MCF 10A (cell line): ENCODE measurements around the gene PAIP2. TPM values are rescaled to one million over a fixed set of nuclear protein-coding genes. Genes with fewer than 3 reads are reported as not detected.

Experiments
- BruUV-seq: library from RNA; stranded (reverse); fragments of 400-500 nt; replicated peaks from 2 replicates; lab custom pipeline; 2021; lab: Mats Ljungman, UMichigan
- CTCF ChIA-PET: fragments of 300-600 bp; sonication (Branson Sonifier 250); formaldehyde crosslinking; extraction: SDS; loops from one replicate; lab custom pipeline; 2021; ENCODE audit warnings: antibody characterized with exemption, inconsistent platforms; lab: Yijun Ruan, JAX
- POLR2A ChIA-PET: fragments of 300-600, 350-650 bp; sonication (Branson Sonifier 250); formaldehyde crosslinking; extraction: SDS; loops from one replicate; lab custom pipeline; 2020; ENCODE audit warnings: antibody characterized with exemption, inconsistent platforms; lab: Yijun Ruan, JAX
- DNase-seq: peaks from one replicate; pipeline ENCODE4 v3.0.0-alpha.2; 2018; ENCODE audit not compliant: unreplicated experiment
- H3K27ac Mint-ChIP-seq: one replicate; pipeline ENCODE4 v1.8.0; 2022; ENCODE audit warnings: mild to moderate bottlenecking, low read depth, mixed read lengths; ENCODE audit not compliant: unreplicated experiment
- H3K27me3 Mint-ChIP-seq: one replicate; pipeline ENCODE4 v1.8.0; 2022; ENCODE audit warnings: mixed read lengths; ENCODE audit not compliant: insufficient read depth, unreplicated experiment
- H3K36me3 Mint-ChIP-seq: one replicate; pipeline ENCODE4 v1.8.0; 2022; ENCODE audit warnings: mild to moderate bottlenecking, moderate library complexity, mixed read lengths; ENCODE audit not compliant: insufficient read depth, unreplicated experiment
- H3K4me1 Mint-ChIP-seq: one replicate; pipeline ENCODE4 v1.8.0; 2022; ENCODE audit warnings: mixed read lengths; ENCODE audit not compliant: insufficient read depth, unreplicated experiment
- H3K4me3 Mint-ChIP-seq: one replicate; pipeline ENCODE4 v1.8.0; 2022; ENCODE audit warnings: mild to moderate bottlenecking, moderate library complexity, mixed read lengths; ENCODE audit not compliant: unreplicated experiment
- H3K9me3 Mint-ChIP-seq: one replicate; pipeline ENCODE4 v1.8.0; 2022; ENCODE audit warnings: mixed read lengths; ENCODE audit not compliant: unreplicated experiment
- CTCF ChIP-seq: fragments of 200-600 bp; IDR thresholded peaks from one replicate; pipeline ENCODE4 v1.8.0; 2022; ENCODE audit warnings: antibody characterized with exemption, mild to moderate bottlenecking; ENCODE audit not compliant: unreplicated experiment
- intact Hi-C: fragments of 100-400 bp; cut with micrococcal nuclease; formaldehyde crosslinking; loops from 2 replicates; pipeline ENCODE4 v1.14.1; 2022
- total RNA-seq: library from RNA; stranded (reverse); gene quantifications from 2 replicates; pipeline ENCODE4 v1.2.3, GENCODE V29; 2022

PAIP2 gene
- total RNA-seq, 1 experiment from 2014 or later: 108 TPM

- no peak for TF ChIP-seq CTCF
- no TSS peak for BruUV-seq
- H3K27ac Mint-ChIP-seq: no peak overlapping the region
- intact Hi-C loops: no loop called here
- no peak overlapping the region for H3K4me3 Mint-ChIP-seq
- ChIA-PET CTCF (interaction anchor here (0.7 to 1.8 kb wide), 2 partner anchors 19 to 683 kb away, joined by 4 to 5 read pairs; no protein-coding TSS in a partner anchor), POLR2A (interaction anchor here (1.1 to 13.7 kb wide), 4 partner anchors 7 to 40 kb away, joined by 3 to 413 read pairs (median 126); partner anchors contain the start of genes MATR3 and PAIP2)
- peaks cover 60% of the 10 kb centered on the region for H3K4me1 Mint-ChIP-seq
- DNase-seq: no peak
- no peaks in the 10 kb centered on the region for H3K27me3 Mint-ChIP-seq
- no peaks in the 10 kb centered on the region for H3K9me3 Mint-ChIP-seq
- H3K36me3 Mint-ChIP-seq: peaks cover 33% of the 10 kb centered on the region
Observed at GRCh38 chr5:139301808-139302499, 39.7 kb upstream of the PAIP2 start.

- intact Hi-C loops: no loop called here
- Mint-ChIP-seq H3K9me3 (no peaks in the 10 kb centered on the region), H3K4me3 (no peak overlapping the region), H3K36me3 (peaks cover 23% of the 10 kb centered on the region), H3K27ac (no peak overlapping the region), H3K4me1 (peaks cover 52% of the 10 kb centered on the region), H3K27me3 (no peaks in the 10 kb centered on the region)
- ChIA-PET POLR2A (interaction anchor here (0.7 to 13.7 kb wide), 10 partner anchors 9 to 762 kb away, joined by 3 to 413 read pairs (median 4); partner anchors contain the start of genes ETF1, MATR3, PAIP2 and SIL1), CTCF (interaction anchor here (0.6 to 1.4 kb wide), 9 partner anchors 15 to 1054 kb away, joined by 3 to 6 read pairs (median 4); no protein-coding TSS in a partner anchor)
- no peak for TF ChIP-seq CTCF
- DNase-seq: no peak
- no TSS peak for BruUV-seq
Observed at GRCh38 chr5:139304391-139305324, 37.0 kb upstream of the PAIP2 start.

GRCh38 chr5:139306197-139306596 is 35.5 kb upstream of the PAIP2 start:
- intact Hi-C loops: no loop called here
- CTCF ChIA-PET: interaction anchor here (0.7 to 1.5 kb wide), 2 partner anchors 20 to 207 kb away, joined by 3 to 4 read pairs; no protein-coding TSS in a partner anchor
- POLR2A ChIA-PET: interaction anchor here (0.9 to 11.1 kb wide), 6 partner anchors 9 to 36 kb away, joined by 3 to 249 read pairs (median 8); partner anchors contain the start of genes MATR3 and PAIP2
- peaks cover 57% of the 10 kb centered on the region for H3K4me1 Mint-ChIP-seq
- no peak overlapping the region for H3K27ac Mint-ChIP-seq
- peaks cover 30% of the 10 kb centered on the region for H3K36me3 Mint-ChIP-seq
- BruUV-seq: no TSS peak
- no peak for DNase-seq
- TF ChIP-seq CTCF: no peak
- H3K4me3 Mint-ChIP-seq: no peak overlapping the region
- H3K9me3 Mint-ChIP-seq: no peaks in the 10 kb centered on the region
- H3K27me3 Mint-ChIP-seq: no peaks in the 10 kb centered on the region
